ENCODE results near the gene MAGI2.

DNA sequence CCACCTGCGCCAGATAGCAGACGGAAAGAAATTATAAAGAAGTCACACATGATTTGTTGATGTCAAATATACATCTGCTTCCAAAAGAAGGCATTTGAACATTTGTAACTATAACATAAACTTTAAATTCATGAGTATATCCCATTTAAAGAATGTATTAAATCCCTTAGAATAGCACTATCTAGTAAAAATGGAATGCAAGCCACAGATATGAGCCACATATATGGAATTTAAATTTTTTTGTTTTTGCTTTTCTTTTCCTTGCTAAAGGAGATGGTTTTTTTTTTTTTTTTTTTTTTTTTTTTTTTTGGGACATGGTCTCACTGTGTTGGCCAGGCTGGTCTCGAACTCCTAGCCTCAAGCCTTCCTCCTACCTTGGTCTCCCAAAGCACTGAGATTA is 924.1 kb downstream of the MAGI2 start:
- TF ChIP-seq, protein P1, sequence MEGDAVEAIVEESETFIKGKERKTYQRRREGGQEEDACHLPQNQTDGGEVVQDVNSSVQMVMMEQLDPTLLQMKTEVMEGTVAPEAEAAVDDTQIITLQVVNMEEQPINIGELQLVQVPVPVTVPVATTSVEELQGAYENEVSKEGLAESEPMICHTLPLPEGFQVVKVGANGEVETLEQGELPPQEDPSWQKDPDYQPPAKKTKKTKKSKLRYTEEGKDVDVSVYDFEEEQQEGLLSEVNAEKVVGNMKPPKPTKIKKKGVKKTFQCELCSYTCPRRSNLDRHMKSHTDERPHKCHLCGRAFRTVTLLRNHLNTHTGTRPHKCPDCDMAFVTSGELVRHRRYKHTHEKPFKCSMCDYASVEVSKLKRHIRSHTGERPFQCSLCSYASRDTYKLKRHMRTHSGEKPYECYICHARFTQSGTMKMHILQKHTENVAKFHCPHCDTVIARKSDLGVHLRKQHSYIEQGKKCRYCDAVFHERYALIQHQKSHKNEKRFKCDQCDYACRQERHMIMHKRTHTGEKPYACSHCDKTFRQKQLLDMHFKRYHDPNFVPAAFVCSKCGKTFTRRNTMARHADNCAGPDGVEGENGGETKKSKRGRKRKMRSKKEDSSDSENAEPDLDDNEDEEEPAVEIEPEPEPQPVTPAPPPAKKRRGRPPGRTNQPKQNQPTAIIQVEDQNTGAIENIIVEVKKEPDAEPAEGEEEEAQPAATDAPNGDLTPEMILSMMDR (IDR thresholded peaks at IDR 0.05) = no peak
- no peak for TF ChIP-seq EP300 (IDR thresholded peaks at IDR 0.05)

All from ovary (tissue), 3 donors.